Adrenal gland (tissue), 5 donors: Measurements from ENCODE around the gene CDKL2.

ENCODE experiments used
- CTCF ChIP-seq, 6 experiments: fragments of 450-650 bp in 4 of 6; fragments of 200-600 bp in 2 of 6; sonication (generic) in 1 of 6; IDR thresholded peaks; 1 replicate in 5 of 6; 2 replicates in 1 of 6; pipeline versions ENCODE4 v1.5.1 to v1.8.0; 2016 to 2021; ENCODE audit warnings: antibody characterized with exemption in 6 of 6, mild to moderate bottlenecking in 2 of 6, moderate library complexity in 1 of 6
- POLR2A ChIP-seq, 2 donors: fragments of 450-650 bp; IDR thresholded peaks; one replicate each; pipeline ENCODE4 v1.6.1; 2017; ENCODE audit warnings: antibody characterized with exemption in 2 of 2, mild to moderate bottlenecking in 2 of 2, moderate library complexity in 1 of 2
- donor health status: DM: no; HTN: no; CAD: no.

DNA sequence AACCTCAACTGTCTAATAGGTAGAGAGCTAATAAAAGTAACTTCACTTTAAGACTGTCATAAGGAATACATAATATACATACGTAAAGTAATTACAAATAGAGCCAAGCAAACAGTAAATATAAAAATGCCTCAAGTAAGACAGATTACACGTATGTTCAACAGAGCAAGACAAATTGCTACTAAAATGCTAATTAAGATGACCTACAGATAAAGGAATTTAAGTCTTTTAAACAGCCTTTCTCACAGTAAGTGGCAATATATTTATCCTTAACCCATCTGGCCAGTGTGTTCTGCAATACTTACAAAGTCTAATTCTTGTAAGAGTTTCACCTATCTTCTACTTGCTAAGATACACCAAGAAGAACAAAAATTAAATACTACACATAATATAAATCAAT is 30.2 kb upstream of the CDKL2 start:
- TF ChIP-seq CTCF (IDR thresholded peaks at IDR 0.05) (no peak), POLR2A (IDR thresholded peaks at IDR 0.05) (no peak)
